NOMO-1 treated with DMSO at 0.1 percent for 48 hours (cell line): ENCODE data around the gene SYNE2.

ENCODE experiments used
- DNase-seq: peaks from one replicate; lab custom pipeline; 2025; ENCODE audit not compliant: unreplicated experiment; lab: John Stamatoyannopoulos, UW

Gene SYNE2

GRCh38 chr14:64238631-64239030 is 385.8 kb downstream of the SYNE2 start:
- no peak for DNase-seq

GRCh38 chr14:64244279-64244678 is 391.5 kb downstream of the SYNE2 start:
- DNase-seq = no peak

- DNase-seq = no peak
Observed at GRCh38 chr14:64245491-64245890, 392.7 kb downstream of the SYNE2 start.

GRCh38 chr14:64246688-64247087 is 393.9 kb downstream of the SYNE2 start:
- no peak for DNase-seq

- DNase-seq = no peak
Observed at GRCh38 chr14:64247195-64247594, 394.4 kb downstream of the SYNE2 start.

GRCh38 chr14:64248689-64249088 is 395.9 kb downstream of the SYNE2 start:
- no peak for DNase-seq

- DNase-seq = no peak
Observed at GRCh38 chr14:64249363-64249762, 396.6 kb downstream of the SYNE2 start.

GRCh38 chr14:64253672-64254071 is 400.9 kb downstream of the SYNE2 start:
- no peak for DNase-seq

- DNase-seq = no peak
Observed at GRCh38 chr14:64255756-64256155, 403.0 kb downstream of the SYNE2 start.

GRCh38 chr14:64260418-64260817 is 407.6 kb downstream of the SYNE2 start:
- no peak for DNase-seq

- no peak for DNase-seq
Observed at GRCh38 chr14:64265222-64265621, 412.4 kb downstream of the SYNE2 start.

- peak; percentile 4 for DNase-seq
Observed at GRCh38 chr14:64266239-64266638, 413.4 kb downstream of the SYNE2 start.

- DNase-seq = no peak
Observed at GRCh38 chr14:64272019-64272418, 419.2 kb downstream of the SYNE2 start.
